Mammary epithelial cell (primary cell): ENCODE results near the gene ENPEP.

Experiments used
- EZH2 ChIP-seq: IDR thresholded peaks from 2 replicates; pipeline ENCODE4 v1.6.1; 2012; ENCODE audit warnings: low read length, inconsistent platforms, borderline replicate concordance
- TF ChIP-seq, protein P1 (sequence below), 2 donors: IDR thresholded peaks in 1 of 2; conservative IDR thresholded peaks in 1 of 2; 2 replicates each; pipeline ENCODE4 v1.5.1; 2011 to 2012; ENCODE audit warnings: inconsistent platforms in 2 of 2, low read length in 2 of 2, mild to moderate bottlenecking in 2 of 2, control low read depth in 1 of 2, low read depth in 1 of 2; ENCODE audit not compliant: insufficient read depth in 1 of 2; ENCODE audit errors: extremely low read depth in 1 of 2

DNA sequence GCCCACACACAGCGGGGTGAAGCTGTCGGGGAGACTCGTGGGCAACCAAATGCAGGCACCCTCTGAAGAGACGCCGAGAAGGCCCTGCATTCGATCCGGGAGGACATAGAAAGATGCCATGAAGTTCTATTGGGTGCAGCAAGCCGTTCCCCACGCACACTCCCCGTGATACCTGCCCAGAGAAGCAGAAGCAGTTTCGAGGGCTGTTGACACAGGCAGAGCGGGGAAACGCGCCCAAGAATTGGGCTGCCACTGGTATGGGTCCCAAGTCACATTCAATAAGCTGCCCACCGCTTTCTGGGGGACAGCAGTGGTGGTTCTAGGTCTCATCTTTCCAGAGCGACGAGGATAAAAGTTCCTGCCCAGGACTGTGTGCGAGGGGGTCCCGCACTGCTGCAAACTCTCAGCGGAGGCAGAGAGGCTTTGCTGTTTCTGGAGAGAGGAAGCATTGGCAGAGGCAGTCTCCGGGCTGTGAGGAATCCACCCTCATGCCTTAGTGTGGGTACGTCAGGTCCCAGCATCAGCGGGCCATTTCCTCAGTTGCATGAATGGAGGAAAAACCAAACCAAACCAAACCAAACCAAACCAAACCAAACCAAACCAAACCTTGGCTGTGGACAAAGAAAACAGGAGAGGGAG is 136.8 kb downstream of the ENPEP start:
- TF ChIP-seq, protein P1, sequence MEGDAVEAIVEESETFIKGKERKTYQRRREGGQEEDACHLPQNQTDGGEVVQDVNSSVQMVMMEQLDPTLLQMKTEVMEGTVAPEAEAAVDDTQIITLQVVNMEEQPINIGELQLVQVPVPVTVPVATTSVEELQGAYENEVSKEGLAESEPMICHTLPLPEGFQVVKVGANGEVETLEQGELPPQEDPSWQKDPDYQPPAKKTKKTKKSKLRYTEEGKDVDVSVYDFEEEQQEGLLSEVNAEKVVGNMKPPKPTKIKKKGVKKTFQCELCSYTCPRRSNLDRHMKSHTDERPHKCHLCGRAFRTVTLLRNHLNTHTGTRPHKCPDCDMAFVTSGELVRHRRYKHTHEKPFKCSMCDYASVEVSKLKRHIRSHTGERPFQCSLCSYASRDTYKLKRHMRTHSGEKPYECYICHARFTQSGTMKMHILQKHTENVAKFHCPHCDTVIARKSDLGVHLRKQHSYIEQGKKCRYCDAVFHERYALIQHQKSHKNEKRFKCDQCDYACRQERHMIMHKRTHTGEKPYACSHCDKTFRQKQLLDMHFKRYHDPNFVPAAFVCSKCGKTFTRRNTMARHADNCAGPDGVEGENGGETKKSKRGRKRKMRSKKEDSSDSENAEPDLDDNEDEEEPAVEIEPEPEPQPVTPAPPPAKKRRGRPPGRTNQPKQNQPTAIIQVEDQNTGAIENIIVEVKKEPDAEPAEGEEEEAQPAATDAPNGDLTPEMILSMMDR (conservative IDR thresholded peaks at IDR 0.05 in 1 of 2, IDR thresholded peaks at IDR 0.05 in 1 of 2; ENCODE audit: extremely low read depth in 1 of 2, insufficient read depth in 1 of 2, low read depth in 1 of 2, low read length in 2 of 2): no peak
- TF ChIP-seq EZH2: peak; percentile 73
